T-helper 2 cell treated with Interferon-gamma antibody and Interleukin-4, amounts not matched to agents 5 μg/mL and 100 μg/mL, for 36 hours (primary cell): ENCODE measurements around the gene ART5.
"Not testable (repeated sequence)": the region's sequence is repeated elsewhere in the genome, so short reads cannot be mapped to it uniquely, and the experiment has no call there.

Experiments used
- DNase-seq: peaks from one replicate; pipeline ENCODE4 v3.0.0; 2021; ENCODE audit warnings: low spot score
- H3K27ac Mint-ChIP-seq: one replicate; pipeline ENCODE4 v1.8.0; 2021; ENCODE audit warnings: mild to moderate bottlenecking, mixed read lengths
- H3K27me3 Mint-ChIP-seq: one replicate; pipeline ENCODE4 v1.8.0; 2021; ENCODE audit warnings: low read depth, mixed read lengths
- H3K36me3 Mint-ChIP-seq: one replicate; pipeline ENCODE4 v1.8.0; 2021; ENCODE audit warnings: low read depth, mixed read lengths
- H3K4me1 Mint-ChIP-seq: one replicate; pipeline ENCODE4 v1.8.0; 2021; ENCODE audit warnings: low read depth, mixed read lengths
- H3K4me3 Mint-ChIP-seq: one replicate; pipeline ENCODE4 v1.8.0; 2022; ENCODE audit warnings: mild to moderate bottlenecking, moderate library complexity, mixed read lengths
- H3K9me3 Mint-ChIP-seq: one replicate; pipeline ENCODE4 v1.8.0; 2021; ENCODE audit warnings: mixed read lengths

ART5 gene

GRCh38 chr11:3643102-3643546, 1.3 kb upstream of the ART5 start:
- H3K36me3 Mint-ChIP-seq, H3K27ac Mint-ChIP-seq, H3K4me1 Mint-ChIP-seq, H3K9me3 Mint-ChIP-seq, DNase-seq: not testable (repeated sequence)
- Mint-ChIP-seq H3K4me3 (peak overlapping the region; percentile 64), H3K27me3 (peaks cover 29% of the 10 kb centered on the region)

GRCh38 chr11:3642071-3642951, 519 bp upstream of the ART5 start:
- peak overlapping the region; percentile 64 for H3K4me3 Mint-ChIP-seq
- H3K27me3 Mint-ChIP-seq = peaks cover 26% of the 10 kb centered on the region
- peak overlapping the region; percentile 40 for H3K27ac Mint-ChIP-seq

GRCh38 chr11:3641191-3641590, 601 bp downstream of the ART5 start:
- peaks cover 26% of the 10 kb centered on the region for H3K27me3 Mint-ChIP-seq
- H3K4me3 Mint-ChIP-seq = peak overlapping the region; percentile 59
- no peaks in the 10 kb centered on the region for H3K36me3 Mint-ChIP-seq
- DNase-seq = no peak
- no peaks in the 10 kb centered on the region for H3K9me3 Mint-ChIP-seq
- H3K27ac Mint-ChIP-seq = no peak overlapping the region
- H3K4me1 Mint-ChIP-seq = peaks cover 2% of the 10 kb centered on the region

More at GRCh38 chr11:3642071-3642951, 519 bp upstream of the ART5 start:
- H3K36me3 Mint-ChIP-seq = no peaks in the 10 kb centered on the region
- H3K4me1 Mint-ChIP-seq = peaks cover 2% of the 10 kb centered on the region
- H3K9me3 Mint-ChIP-seq = no peaks in the 10 kb centered on the region
- peak; percentile 63 for DNase-seq

GRCh38 chr11:3639841-3640240, 2.0 kb downstream of the ART5 start:
- Mint-ChIP-seq H3K27ac (no peak overlapping the region), H3K4me1 (peaks cover 2% of the 10 kb centered on the region), H3K27me3 (peaks cover 26% of the 10 kb centered on the region), H3K36me3 (no peaks in the 10 kb centered on the region), H3K9me3 (no peaks in the 10 kb centered on the region), H3K4me3 (no peak overlapping the region)
- no peak for DNase-seq

GRCh38 chr11:3638513-3638912, 3.3 kb downstream of the ART5 start:
- H3K27ac Mint-ChIP-seq = no peak overlapping the region
- H3K4me3 Mint-ChIP-seq = no peak overlapping the region
- no peaks in the 10 kb centered on the region for H3K9me3 Mint-ChIP-seq
- peaks cover 16% of the 10 kb centered on the region for H3K27me3 Mint-ChIP-seq
- no peak for DNase-seq
- H3K36me3 Mint-ChIP-seq = no peaks in the 10 kb centered on the region
- peaks cover 2% of the 10 kb centered on the region for H3K4me1 Mint-ChIP-seq

- Mint-ChIP-seq H3K36me3 (no peaks in the 10 kb centered on the region), H3K27me3 (peaks cover 5% of the 10 kb centered on the region)
Observed at GRCh38 chr11:3637201-3637600, 4.6 kb downstream of the ART5 start.

GRCh38 chr11:3635641-3636375, 6.0 kb downstream of the ART5 start:
- Mint-ChIP-seq H3K4me1 (no peaks in the 10 kb centered on the region), H3K4me3 (no peak overlapping the region), H3K27me3 (no peaks in the 10 kb centered on the region), H3K9me3 (no peaks in the 10 kb centered on the region), H3K36me3 (no peaks in the 10 kb centered on the region), H3K27ac (no peak overlapping the region)
- no peak for DNase-seq

More at GRCh38 chr11:3637201-3637600, 4.6 kb downstream of the ART5 start:
- H3K9me3 Mint-ChIP-seq = no peaks in the 10 kb centered on the region
- H3K4me3 Mint-ChIP-seq = no peak overlapping the region
- no peaks in the 10 kb centered on the region for H3K4me1 Mint-ChIP-seq
- no peak for DNase-seq
- H3K27ac Mint-ChIP-seq = no peak overlapping the region

GRCh38 chr11:3632070-3632660, 9.6 kb downstream of the ART5 start:
- Mint-ChIP-seq H3K9me3 (no peaks in the 10 kb centered on the region), H3K27me3 (no peaks in the 10 kb centered on the region), H3K4me1 (no peaks in the 10 kb centered on the region), H3K36me3 (no peaks in the 10 kb centered on the region), H3K27ac (no peak overlapping the region), H3K4me3 (no peak overlapping the region)
- no peak for DNase-seq

- H3K27ac Mint-ChIP-seq = no peak overlapping the region
- no peaks in the 10 kb centered on the region for H3K9me3 Mint-ChIP-seq
- H3K4me1 Mint-ChIP-seq = no peaks in the 10 kb centered on the region
- no peak for DNase-seq
- H3K36me3 Mint-ChIP-seq = no peaks in the 10 kb centered on the region
- no peak overlapping the region for H3K4me3 Mint-ChIP-seq
- peaks cover 4% of the 10 kb centered on the region for H3K27me3 Mint-ChIP-seq
Observed at GRCh38 chr11:3631331-3631730, 10.5 kb downstream of the ART5 start.

GRCh38 chr11:3627291-3627690, 14.5 kb downstream of the ART5 start:
- Mint-ChIP-seq H3K4me1 (no peaks in the 10 kb centered on the region), H3K27me3 (peaks cover 4% of the 10 kb centered on the region), H3K9me3 (no peaks in the 10 kb centered on the region), H3K4me3 (no peak overlapping the region), H3K27ac (no peak overlapping the region), H3K36me3 (no peaks in the 10 kb centered on the region)
- DNase-seq = no peak

- peaks cover 4% of the 10 kb centered on the region for H3K27me3 Mint-ChIP-seq
- no peaks in the 10 kb centered on the region for H3K9me3 Mint-ChIP-seq
- no peak for DNase-seq
- H3K27ac Mint-ChIP-seq = no peak overlapping the region
- no peaks in the 10 kb centered on the region for H3K36me3 Mint-ChIP-seq
- H3K4me1 Mint-ChIP-seq = no peaks in the 10 kb centered on the region
- H3K4me3 Mint-ChIP-seq = no peak overlapping the region
Observed at GRCh38 chr11:3626250-3626960, 15.4 kb downstream of the ART5 start.

GRCh38 chr11:3623767-3624458, 17.9 kb downstream of the ART5 start:
- no peak for DNase-seq
- Mint-ChIP-seq H3K27ac (no peak overlapping the region), H3K4me3 (no peak overlapping the region), H3K9me3 (no peaks in the 10 kb centered on the region), H3K4me1 (no peaks in the 10 kb centered on the region), H3K36me3 (no peaks in the 10 kb centered on the region), H3K27me3 (peaks cover 4% of the 10 kb centered on the region)

GRCh38 chr11:3623121-3623520, 18.7 kb downstream of the ART5 start:
- H3K4me3 Mint-ChIP-seq = no peak overlapping the region
- H3K9me3 Mint-ChIP-seq = no peaks in the 10 kb centered on the region

More at GRCh38 chr11:3623121-3623520, 18.7 kb downstream of the ART5 start:
- Mint-ChIP-seq H3K27me3 (peaks cover 4% of the 10 kb centered on the region), H3K4me1 (no peaks in the 10 kb centered on the region), H3K27ac (no peak overlapping the region), H3K36me3 (no peaks in the 10 kb centered on the region)
- DNase-seq = no peak
